A204.1 (cell line): Measurements from ENCODE around the gene TELO2.

Experiments used
- FAIRE-seq: peaks from 2 replicates; lab custom pipeline; 2012; peaks lifted over from hg19 to GRCh38; lab: Jason Lieb, UNC

Gene TELO2

DNA sequence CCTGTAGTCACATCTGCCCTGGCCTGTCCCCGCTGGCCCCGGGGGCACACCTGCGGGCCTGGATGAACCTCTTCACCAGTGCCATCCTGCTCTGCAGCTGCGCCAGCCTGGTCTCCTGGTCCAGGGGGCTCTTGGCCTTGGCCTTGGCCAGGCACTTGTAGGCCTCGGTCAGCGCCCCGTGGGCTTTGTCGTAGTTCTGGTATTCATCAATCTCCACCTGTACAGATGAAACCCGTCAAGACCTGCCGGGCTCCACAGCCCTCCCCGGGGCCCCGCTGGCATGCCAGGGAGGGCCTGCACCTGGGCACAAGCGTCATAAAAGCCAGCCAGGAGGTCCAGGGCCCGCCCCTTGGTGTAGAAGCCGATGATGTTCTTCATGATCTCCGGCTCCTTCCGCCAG, 26.7 kb downstream of the TELO2 start:
- FAIRE-seq, result no peak

- FAIRE-seq, result no peak
These were observed 27.3 kb downstream of the TELO2 start for GRCh38 chr16:1520461-1520860.

- no peak for FAIRE-seq
These were observed 30.6 kb downstream of the TELO2 start for GRCh38 chr16:1523581-1524245.

DNA sequence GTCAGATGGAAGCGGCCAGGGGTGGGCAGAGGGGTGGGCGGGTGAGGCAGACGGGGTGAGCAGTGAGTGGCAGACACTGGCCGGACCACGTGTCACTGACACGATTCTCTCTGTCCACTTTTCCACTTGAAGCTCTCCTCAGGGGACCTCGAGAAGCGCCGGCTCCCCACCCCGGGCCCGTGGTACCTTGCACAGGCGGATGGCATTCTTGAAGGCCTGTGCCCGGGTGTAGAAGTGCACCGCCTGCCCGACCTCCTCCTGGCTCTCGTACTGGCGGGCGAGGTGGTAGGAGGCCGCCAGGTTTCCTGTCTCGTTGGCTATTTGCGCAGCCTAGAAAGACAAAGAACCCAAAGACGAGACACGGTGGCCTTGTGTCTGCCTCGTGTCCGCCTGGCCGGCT, 31.2 kb downstream of the TELO2 start:
- FAIRE-seq, result no peak

GRCh38 chr16:1525871-1526607, 32.9 kb downstream of the TELO2 start:
- FAIRE-seq, result no peak

DNA sequence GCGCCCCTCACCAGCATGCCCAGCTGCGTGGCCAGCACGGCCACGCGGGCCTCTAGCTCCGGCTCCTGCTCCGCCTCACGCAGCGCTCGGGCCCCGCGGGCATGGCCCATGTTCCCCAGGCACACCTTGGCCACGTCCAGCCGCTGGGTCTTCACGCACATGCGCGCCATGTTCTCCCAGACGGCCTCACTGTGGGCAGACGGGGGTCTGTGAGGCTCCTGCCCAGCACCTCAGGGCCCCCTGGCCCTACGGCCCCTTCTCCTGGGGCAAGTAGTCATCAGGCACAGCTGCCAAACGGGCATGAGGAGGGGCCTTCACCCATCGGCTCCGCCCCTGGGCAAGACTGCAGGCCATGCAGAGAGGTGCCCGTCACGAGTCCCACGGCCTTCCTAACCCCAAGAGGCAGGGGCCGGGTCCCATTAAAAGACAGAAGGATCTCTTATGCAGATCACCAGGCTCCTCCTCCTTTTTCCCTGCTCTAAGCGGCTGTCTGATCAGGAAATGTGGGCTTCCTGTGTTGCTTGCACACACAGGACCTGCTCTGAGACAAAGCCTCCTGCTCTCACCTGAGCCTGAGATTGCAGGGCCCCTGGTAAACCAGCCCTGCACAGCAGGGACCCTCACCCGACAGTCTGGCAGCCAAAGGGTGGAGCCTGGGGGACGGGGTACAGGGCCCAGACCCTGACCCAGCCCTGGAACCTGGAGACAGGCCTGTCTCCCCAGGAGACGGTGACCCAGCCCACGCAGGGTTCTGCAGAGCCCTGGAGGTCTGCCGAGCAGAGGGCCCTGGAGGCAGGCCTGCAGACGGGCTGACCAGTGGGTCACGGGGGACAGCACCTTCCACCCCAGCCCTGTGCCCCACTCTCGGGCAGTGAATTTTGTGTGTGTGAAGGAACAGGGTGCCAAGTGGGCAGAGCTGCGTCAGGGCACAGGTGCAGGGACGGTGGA, 33.7 kb downstream of the TELO2 start:
- FAIRE-seq, result no peak

- FAIRE-seq, result no peak
These were observed 35.0 kb downstream of the TELO2 start for GRCh38 chr16:1527836-1528811.

DNA sequence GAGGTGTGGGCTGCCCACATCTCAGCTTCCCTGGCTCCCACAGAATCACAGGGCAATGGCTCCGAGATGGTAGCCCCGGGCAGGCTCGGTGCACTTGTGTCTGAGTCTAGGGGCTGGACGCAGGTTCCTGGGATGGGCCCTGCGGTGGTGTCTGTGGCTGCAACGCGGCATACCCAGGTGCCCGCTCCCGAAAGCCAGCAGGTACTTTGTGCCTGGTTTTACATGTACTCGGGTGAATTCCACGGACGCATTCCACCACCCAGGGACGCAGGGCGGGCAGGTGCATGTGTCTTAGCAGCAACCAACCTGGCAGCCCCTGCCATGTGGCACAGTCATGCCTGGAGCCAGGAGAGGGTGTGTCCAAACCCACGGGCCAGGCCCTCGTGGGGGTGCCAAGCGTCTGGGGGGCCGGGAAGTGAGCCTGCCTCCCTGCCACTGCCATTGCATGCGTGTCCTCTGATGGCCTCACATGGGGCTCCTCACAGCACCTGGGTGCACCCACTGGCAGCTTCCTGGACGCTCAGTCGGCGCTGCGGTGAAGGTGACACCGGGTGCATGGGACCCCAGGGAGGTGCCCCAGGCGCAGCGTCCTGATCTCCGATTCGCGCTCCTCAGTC, 35.9 kb downstream of the TELO2 start:
- no peak for FAIRE-seq

DNA sequence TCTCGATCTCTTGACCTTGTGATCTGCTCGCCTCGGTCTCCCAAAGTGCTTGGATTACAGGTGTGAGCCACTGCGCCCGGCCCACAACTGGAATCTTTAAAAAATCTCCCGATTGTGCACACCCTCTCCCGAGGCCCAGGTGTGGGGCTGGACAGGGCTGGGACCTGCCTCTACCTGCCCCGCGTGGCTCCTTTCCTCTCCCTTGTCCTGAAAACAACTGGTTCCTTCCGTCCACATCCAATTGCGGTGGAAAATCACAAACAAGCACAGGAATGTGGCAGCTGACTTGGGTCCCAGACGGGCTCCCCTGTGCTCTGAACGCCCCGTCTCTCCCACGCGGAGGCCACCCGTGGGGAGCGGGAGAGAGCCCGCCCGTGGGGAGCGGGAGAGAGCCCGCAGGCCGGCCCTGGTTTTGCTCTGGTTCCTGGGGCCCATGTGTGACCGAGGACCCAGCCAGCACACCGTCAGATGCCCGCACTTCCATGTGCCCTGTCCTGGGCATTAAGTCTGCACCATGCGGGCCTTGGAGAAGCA, 37.3 kb downstream of the TELO2 start:
- no peak for FAIRE-seq

- no peak for FAIRE-seq
These were observed 37.9 kb downstream of the TELO2 start for GRCh38 chr16:1530883-1531637.

DNA sequence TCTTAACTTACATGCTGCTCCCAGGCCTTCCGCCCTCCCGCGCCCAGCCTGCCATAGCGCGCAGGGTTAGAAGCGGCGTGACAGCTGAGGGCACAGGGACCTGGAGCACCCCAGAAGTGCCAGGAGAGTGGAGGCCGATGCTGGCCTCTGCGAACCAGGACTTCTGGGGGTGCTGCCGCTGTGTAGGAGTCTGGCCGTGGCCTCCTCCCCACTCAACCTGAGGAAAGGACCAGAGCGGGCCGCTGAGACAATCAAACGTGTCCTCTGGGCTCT, 38.4 kb downstream of the TELO2 start:
- FAIRE-seq, result no peak

GRCh38 chr16:1532081-1532760, 39.1 kb downstream of the TELO2 start:
- FAIRE-seq, result no peak

DNA sequence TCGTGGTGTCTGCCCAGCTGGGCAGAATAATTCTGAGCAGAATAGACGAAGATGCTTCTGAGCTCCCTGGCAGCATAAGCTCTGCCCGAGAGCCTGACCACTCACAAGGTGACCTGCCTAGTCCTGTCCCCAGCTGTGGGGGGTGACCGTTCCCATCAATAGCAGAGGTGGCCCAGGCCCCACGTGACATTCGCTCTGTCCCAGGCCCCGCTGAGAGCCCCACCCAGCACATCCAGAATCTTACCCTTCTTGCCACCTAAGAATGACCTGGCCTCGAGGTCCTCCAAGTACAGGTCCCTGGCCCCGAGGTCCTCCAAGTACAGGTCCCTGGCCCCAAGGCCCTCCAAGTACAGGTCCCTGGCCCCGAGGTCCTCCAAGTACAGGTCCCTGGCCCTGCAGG, 39.6 kb downstream of the TELO2 start:
- FAIRE-seq, result no peak

GRCh38 chr16:1533443-1533951, 40.3 kb downstream of the TELO2 start, which contains the start of gene TMEM204:
TMEM204 (plus strand) TSS chr16:1533666; CDS start chr16:1534276, 610 bp downstream.
- no peak for FAIRE-seq

DNA sequence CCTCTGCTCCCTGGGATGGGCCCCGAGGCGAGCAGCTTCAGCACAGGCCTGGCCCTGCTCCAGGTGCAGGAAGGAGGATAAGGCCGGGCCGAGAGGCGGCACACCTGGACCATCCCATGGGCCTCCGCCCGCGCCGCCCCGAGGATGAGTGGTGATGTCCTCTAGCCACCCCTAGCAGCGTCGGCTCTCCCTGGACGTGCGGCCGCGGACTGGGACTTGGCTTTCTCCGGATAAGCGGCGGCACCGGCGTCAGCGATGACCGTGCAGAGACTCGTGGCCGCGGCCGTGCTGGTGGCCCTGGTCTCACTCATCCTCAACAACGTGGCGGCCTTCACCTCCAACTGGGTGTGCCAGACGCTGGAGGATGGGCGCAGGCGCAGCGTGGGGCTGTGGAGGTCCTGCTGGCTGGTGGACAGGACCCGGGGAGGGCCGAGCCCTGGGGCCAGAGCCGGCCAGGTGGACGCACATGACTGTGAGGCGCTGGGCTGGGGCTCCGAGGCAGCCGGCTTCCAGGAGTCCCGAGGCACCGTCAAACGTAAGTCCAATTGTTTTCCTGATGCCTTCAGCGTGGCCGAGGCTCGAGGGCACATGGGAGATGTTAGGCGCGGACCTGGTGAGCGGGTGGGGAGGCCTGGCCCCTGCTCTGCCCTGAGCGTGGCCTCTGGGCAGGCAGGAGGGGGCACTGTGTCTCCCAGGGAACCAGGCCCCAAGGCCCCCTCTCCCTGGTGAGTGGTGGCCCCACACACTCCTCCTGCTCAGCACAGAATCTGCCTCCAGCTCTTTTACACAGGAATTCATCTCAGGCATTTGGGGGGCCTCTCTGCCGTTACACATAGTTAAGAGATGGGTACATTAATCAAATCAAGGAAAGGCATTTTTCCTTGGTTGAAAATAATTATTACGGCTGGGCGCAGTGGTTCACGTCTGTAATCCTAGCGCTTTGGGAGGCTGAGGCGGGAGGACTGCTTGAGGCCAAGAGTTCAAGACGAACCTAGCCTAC, 41.2 kb downstream of the TELO2 start:
- no peak for FAIRE-seq

- FAIRE-seq, result no peak
These were observed 42.5 kb downstream of the TELO2 start for GRCh38 chr16:1535391-1536291.

- FAIRE-seq, result no peak
These were observed 43.4 kb downstream of the TELO2 start for GRCh38 chr16:1536601-1537000.
